OCI-LY7 (cell line): Measurements from ENCODE around the gene MYCT1.

ENCODE experiments used
- EZH2phosphoT487 ChIP-seq: fragments of 200-600 bp; sonication (generic); IDR thresholded peaks from 2 replicates; pipeline ENCODE4 v1.6.1; 2018; ENCODE audit warnings: low read depth, borderline replicate concordance, mild to moderate bottlenecking, mixed run types, antibody characterized with exemption, low read length, moderate library complexity, mixed read lengths
- TF ChIP-seq, protein P1 (sequence below): fragments of 200-600 bp; sonication (generic); conservative IDR thresholded peaks from 2 replicates; pipeline ENCODE4 v1.5.1; 2014; ENCODE audit warnings: mild to moderate bottlenecking, antibody characterized with exemption, low read length, moderate library complexity, mixed read lengths

DNA sequence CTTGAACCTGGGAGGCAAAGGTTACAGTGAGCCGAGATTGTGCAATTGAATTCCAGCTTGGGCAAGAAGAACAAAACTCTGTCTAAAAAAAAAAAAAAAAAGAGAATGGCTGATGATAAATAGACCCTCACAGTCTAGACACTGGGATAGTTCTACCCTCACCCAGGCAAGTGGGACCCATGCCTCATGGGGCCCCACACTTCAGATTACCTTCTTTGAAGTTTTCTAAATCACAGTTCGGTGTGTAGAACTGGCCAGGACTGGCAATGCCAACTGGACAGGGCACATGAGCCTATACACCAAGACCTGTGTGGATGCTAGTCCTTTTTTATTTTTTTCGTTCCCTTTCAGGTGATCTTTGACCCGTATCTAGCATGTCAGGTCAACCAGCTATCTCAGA lies 28.6 kb downstream of the MYCT1 start:
- TF ChIP-seq, protein P1, sequence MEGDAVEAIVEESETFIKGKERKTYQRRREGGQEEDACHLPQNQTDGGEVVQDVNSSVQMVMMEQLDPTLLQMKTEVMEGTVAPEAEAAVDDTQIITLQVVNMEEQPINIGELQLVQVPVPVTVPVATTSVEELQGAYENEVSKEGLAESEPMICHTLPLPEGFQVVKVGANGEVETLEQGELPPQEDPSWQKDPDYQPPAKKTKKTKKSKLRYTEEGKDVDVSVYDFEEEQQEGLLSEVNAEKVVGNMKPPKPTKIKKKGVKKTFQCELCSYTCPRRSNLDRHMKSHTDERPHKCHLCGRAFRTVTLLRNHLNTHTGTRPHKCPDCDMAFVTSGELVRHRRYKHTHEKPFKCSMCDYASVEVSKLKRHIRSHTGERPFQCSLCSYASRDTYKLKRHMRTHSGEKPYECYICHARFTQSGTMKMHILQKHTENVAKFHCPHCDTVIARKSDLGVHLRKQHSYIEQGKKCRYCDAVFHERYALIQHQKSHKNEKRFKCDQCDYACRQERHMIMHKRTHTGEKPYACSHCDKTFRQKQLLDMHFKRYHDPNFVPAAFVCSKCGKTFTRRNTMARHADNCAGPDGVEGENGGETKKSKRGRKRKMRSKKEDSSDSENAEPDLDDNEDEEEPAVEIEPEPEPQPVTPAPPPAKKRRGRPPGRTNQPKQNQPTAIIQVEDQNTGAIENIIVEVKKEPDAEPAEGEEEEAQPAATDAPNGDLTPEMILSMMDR = no peak
- no peak for TF ChIP-seq EZH2phosphoT487
